Activated B cell treated with CpG ODN at 0.5 μM for 24 hours (primary cell): ENCODE data around the gene PNPT1. TPM values are rescaled to one million over a fixed set of nuclear protein-coding genes. Genes with fewer than 3 reads are reported as not detected.

Experiments
- ATAC-seq: fragments of 200-7000 bp; cut with Tn5 transposase; one replicate; pipeline ENCODE4 v1.10.0; 2021; ENCODE audit warnings: low read depth, mild to moderate bottlenecking, moderate library complexity
- CTCF ChIA-PET: fragments of 350-600 bp; sonication (Branson Sonifier 250); formaldehyde crosslinking; loops from one replicate; lab custom pipeline; 2021; ENCODE audit warnings: antibody characterized with exemption; lab: Charles Lee
- POLR2A ChIA-PET: fragments of 350-600 bp; sonication (Branson Sonifier 250); formaldehyde crosslinking; loops from one replicate; lab custom pipeline; 2021; ENCODE audit warnings: antibody characterized with exemption; lab: Charles Lee
- DNase-seq: peaks from one replicate; pipeline ENCODE4 v3.0.0; 2022
- H3K27ac Mint-ChIP-seq: one replicate; pipeline ENCODE4 v1.8.0; 2020; ENCODE audit warnings: mixed read lengths
- H3K27me3 Mint-ChIP-seq: one replicate; pipeline ENCODE4 v1.8.0; 2021; ENCODE audit warnings: mixed read lengths
- H3K36me3 Mint-ChIP-seq: one replicate; pipeline ENCODE4 v1.8.0; 2021; ENCODE audit warnings: low read depth, mixed read lengths
- H3K4me1 Mint-ChIP-seq: one replicate; pipeline ENCODE4 v1.8.0; 2021; ENCODE audit warnings: mixed read lengths
- H3K4me3 Mint-ChIP-seq: one replicate; pipeline ENCODE4 v1.8.0; 2020; ENCODE audit warnings: mild to moderate bottlenecking, mixed read lengths
- H3K9me3 Mint-ChIP-seq: one replicate; pipeline ENCODE4 v1.8.0; 2020; ENCODE audit warnings: mixed read lengths
- intact Hi-C: fragments of 100-400 bp; cut with micrococcal nuclease; formaldehyde crosslinking; loops from one replicate; pipeline ENCODE4 v1.15.1; 2024
- total RNA-seq: library from RNA; stranded (reverse); gene quantifications from 2 replicates; pipeline ENCODE4 v1.2.3, GENCODE V29; 2022
- TF ChIP-seq, protein P1 (sequence below): fragments of 200-600 bp; IDR thresholded peaks from one replicate; pipeline ENCODE4 v1.8.0; 2022; ENCODE audit warnings: antibody characterized with exemption, mild to moderate bottlenecking

The PNPT1 gene
- total RNA-seq, 1 donor from 2014 or later = 35.8 TPM

DNA sequence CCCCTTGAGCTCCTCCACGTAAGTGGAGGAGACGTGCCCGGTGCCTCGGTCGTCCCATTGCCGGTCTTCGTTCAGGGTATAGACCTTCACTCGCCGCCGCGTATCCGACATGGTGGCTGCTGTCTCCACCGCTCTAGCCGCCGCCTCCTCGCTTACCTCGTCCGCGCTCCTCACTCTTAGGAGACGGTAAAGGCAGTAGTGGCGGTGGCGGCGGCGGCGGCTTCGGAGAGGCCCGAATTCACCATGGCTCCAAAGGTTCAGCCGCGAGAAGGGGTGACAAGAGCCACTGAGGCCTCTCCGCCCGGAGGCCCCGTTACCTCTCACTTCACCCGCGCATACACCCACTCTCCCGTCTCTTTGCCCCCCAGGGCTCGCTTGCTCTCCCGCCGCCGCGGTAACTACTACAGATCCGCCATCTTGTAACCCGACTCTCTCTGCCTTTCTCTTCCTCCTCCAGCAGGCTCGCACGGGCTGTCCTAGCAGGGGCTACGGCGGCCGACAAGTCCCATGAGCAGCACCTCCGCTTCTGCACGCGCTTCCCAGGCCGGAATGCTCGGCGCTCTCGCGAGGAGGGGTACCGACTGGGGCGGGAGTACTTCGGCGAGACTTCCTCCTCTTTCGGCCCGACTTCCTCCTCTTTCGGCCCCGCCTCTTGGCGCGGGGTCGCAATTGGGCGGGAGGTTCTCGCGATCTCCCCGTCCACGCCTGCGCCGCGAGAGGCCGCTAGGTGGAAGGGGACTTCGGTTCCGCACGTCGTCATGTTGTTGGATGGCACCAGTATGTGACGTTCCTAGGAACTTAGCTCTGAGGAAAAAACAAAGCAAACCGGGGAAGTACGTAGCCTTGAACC is 76.2 kb downstream of the PNPT1 start, which contains the start of gene PPP4R3B:
Gene PPP4R3B (minus strand): TSS at position 448 of the 850 bp plus-strand sequence. CDS start 337 bp downstream, at position 111.
- intact Hi-C loops = loop anchor here (1.0 to 5.0 kb wide), 14 partner anchors 76 to 1851 kb away; partner anchors contain the start of genes ACYP2, ASB3, CCDC88A and CFAP36
- no peaks in the 10 kb centered on the region for H3K27me3 Mint-ChIP-seq
- POLR2A ChIA-PET = interaction anchor here (0.5 to 3.0 kb wide), 15 partner anchors 9 to 1850 kb away, joined by 3 to 43 read pairs (median 3); partner anchors contain the start of genes CFAP36, CLHC1, MTIF2 and RPS27A
- ATAC-seq = peak; percentile 81
- DNase-seq = peak; percentile 96
- no peak within 1 kb of the TSS for H3K27ac Mint-ChIP-seq
- TF ChIP-seq, protein P1, sequence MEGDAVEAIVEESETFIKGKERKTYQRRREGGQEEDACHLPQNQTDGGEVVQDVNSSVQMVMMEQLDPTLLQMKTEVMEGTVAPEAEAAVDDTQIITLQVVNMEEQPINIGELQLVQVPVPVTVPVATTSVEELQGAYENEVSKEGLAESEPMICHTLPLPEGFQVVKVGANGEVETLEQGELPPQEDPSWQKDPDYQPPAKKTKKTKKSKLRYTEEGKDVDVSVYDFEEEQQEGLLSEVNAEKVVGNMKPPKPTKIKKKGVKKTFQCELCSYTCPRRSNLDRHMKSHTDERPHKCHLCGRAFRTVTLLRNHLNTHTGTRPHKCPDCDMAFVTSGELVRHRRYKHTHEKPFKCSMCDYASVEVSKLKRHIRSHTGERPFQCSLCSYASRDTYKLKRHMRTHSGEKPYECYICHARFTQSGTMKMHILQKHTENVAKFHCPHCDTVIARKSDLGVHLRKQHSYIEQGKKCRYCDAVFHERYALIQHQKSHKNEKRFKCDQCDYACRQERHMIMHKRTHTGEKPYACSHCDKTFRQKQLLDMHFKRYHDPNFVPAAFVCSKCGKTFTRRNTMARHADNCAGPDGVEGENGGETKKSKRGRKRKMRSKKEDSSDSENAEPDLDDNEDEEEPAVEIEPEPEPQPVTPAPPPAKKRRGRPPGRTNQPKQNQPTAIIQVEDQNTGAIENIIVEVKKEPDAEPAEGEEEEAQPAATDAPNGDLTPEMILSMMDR = no peak
- H3K36me3 Mint-ChIP-seq = peaks cover 46% of the 10 kb centered on the region
- no peaks in the 10 kb centered on the region for H3K9me3 Mint-ChIP-seq
- CTCF ChIA-PET = no interaction called here
- peaks cover 22% of the 10 kb centered on the region for H3K4me1 Mint-ChIP-seq
- no peak within 1 kb of the TSS for H3K4me3 Mint-ChIP-seq

- Mint-ChIP-seq H3K27ac (no peak overlapping the region), H3K9me3 (no peaks in the 10 kb centered on the region), H3K4me1 (peaks cover 23% of the 10 kb centered on the region), H3K36me3 (peaks cover 49% of the 10 kb centered on the region), H3K4me3 (no peak overlapping the region), H3K27me3 (no peaks in the 10 kb centered on the region)
- ATAC-seq = peak; percentile 1
- DNase-seq = no peak
- ChIA-PET CTCF (interaction anchor here (0.9 kb wide), 1 partner anchor 33 kb away, joined by 3 read pairs; no protein-coding TSS in a partner anchor), POLR2A (interaction anchor here (0.6 to 3.0 kb wide), 12 partner anchors 9 to 392 kb away, joined by 3 to 43 read pairs (median 3); partner anchors contain the start of genes CFAP36, CLHC1, MTIF2 and PNPT1)
- TF ChIP-seq, protein P1 = no peak
- intact Hi-C loops = loop anchor here (1.0 to 5.0 kb wide), 14 partner anchors 77 to 1850 kb away; partner anchors contain the start of genes ACYP2, ASB3, CCDC88A and CFAP36
These were observed 77.0 kb downstream of the PNPT1 start for GRCh38 chr2:55616551-55617174.

DNA sequence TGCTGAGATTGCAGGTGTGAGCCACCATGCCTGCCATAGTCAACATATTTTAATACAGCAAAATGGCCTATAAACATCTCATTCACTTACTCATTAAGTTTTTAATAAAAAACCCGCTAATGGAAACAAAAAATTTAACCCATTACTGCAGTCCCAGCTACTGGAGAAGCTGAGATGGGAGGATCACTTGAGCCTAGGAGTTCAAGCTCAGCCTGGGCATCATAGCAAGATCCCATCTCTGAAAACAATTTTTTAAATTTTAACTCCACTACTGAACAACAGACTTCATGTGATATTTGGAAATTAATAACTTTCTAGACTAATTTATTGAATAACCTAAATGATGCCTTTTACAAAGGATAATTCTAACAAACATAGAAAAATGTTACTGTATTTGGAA is 81.6 kb downstream of the PNPT1 start:
- Mint-ChIP-seq H3K36me3 (peaks cover 60% of the 10 kb centered on the region), H3K27me3 (no peaks in the 10 kb centered on the region), H3K9me3 (no peaks in the 10 kb centered on the region), H3K4me3 (no peak overlapping the region), H3K4me1 (peaks cover 39% of the 10 kb centered on the region), H3K27ac (no peak overlapping the region)
- ChIA-PET CTCF (no interaction called here), POLR2A (no interaction called here)
- TF ChIP-seq, protein P1 = no peak
- DNase-seq (no peak), ATAC-seq (no peak)
- intact Hi-C loops = no loop called here

DNA sequence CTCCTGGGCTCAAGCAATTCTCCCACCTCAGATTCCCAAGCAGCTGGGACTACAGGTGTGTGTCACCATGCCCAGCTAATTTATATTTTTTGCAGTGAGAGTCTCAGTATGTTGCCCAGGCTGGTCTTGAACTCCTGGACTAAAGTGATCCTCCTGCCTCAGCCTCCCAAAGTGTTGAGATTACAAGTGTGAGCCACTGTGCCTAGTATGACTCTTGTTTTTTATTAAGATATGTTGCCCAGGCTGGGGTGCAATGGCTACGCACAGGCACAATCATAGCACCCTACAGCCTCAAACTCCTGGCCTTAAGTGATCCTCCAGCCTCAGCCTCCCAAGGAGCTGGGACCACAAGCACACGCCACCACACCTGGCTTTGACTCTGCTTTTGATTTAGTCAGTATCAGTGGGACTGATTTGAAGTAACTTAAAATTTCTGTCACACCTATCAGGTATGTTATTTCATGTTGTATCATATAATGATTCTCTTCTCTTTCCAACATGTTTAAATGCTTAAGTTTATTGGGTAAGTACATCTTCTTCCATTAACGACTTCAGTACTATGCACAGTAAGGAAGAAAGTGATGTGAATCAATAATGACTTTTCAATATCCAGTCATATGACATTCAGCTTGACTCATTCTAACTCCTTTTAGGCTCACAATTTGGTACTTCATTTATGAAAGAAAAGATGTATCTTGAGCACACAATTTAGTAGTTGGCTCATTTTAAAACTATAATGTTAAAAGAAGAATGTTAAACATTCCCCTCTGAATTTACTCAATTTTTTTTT is 82.5 kb downstream of the PNPT1 start:
- Mint-ChIP-seq H3K27ac (no peak overlapping the region), H3K9me3 (no peaks in the 10 kb centered on the region), H3K4me3 (no peak overlapping the region), H3K4me1 (peaks cover 37% of the 10 kb centered on the region), H3K27me3 (no peaks in the 10 kb centered on the region), H3K36me3 (peaks cover 63% of the 10 kb centered on the region)
- intact Hi-C loops = no loop called here
- TF ChIP-seq, protein P1 = no peak
- DNase-seq (no peak), ATAC-seq (no peak)
- CTCF ChIA-PET = no interaction called here
- POLR2A ChIA-PET = no interaction called here
